GM12864 (cell line): ENCODE results near the gene LMX1A.

ENCODE experiments used
- DNase-seq: peaks from one replicate; pipeline ENCODE4 v3.0.0-alpha.2; 2011; ENCODE audit warnings: low read depth
- H3K4me3 ChIP-seq: 2 replicates; pipeline ENCODE4 v1.5.1; 2011; ENCODE audit warnings: mild to moderate bottlenecking, low read depth, low read length, control low read depth
- TF ChIP-seq, protein P1 (sequence below): IDR thresholded peaks from 2 replicates; pipeline ENCODE4 v1.5.1; 2011; ENCODE audit warnings: low read depth, mild to moderate bottlenecking, moderate library complexity, low read length, control low read depth, inconsistent platforms; ENCODE audit errors: missing control alignments

The LMX1A gene

DNA sequence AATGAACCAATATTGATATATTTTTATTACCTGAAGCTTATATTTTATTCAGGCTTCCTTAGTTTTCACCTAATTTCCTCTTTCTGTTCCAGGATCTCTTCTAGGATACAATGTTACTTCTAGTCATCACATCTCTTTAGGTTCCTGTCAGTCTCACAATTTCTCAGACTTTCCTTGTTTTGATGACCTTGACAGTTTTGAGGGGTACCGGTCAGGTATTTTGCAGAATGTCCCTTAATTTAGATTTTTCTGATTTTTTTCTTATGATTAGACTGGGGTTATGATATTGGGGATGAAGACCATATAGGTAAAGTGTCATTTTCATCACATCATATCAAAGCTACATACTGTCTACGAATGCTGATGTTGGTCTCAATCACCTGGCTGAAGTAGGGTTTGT lies 167.5 kb downstream of the LMX1A start:
- H3K4me3 ChIP-seq = no peak overlapping the region
- TF ChIP-seq, protein P1, sequence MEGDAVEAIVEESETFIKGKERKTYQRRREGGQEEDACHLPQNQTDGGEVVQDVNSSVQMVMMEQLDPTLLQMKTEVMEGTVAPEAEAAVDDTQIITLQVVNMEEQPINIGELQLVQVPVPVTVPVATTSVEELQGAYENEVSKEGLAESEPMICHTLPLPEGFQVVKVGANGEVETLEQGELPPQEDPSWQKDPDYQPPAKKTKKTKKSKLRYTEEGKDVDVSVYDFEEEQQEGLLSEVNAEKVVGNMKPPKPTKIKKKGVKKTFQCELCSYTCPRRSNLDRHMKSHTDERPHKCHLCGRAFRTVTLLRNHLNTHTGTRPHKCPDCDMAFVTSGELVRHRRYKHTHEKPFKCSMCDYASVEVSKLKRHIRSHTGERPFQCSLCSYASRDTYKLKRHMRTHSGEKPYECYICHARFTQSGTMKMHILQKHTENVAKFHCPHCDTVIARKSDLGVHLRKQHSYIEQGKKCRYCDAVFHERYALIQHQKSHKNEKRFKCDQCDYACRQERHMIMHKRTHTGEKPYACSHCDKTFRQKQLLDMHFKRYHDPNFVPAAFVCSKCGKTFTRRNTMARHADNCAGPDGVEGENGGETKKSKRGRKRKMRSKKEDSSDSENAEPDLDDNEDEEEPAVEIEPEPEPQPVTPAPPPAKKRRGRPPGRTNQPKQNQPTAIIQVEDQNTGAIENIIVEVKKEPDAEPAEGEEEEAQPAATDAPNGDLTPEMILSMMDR = no peak
- DNase-seq = no peak

DNA sequence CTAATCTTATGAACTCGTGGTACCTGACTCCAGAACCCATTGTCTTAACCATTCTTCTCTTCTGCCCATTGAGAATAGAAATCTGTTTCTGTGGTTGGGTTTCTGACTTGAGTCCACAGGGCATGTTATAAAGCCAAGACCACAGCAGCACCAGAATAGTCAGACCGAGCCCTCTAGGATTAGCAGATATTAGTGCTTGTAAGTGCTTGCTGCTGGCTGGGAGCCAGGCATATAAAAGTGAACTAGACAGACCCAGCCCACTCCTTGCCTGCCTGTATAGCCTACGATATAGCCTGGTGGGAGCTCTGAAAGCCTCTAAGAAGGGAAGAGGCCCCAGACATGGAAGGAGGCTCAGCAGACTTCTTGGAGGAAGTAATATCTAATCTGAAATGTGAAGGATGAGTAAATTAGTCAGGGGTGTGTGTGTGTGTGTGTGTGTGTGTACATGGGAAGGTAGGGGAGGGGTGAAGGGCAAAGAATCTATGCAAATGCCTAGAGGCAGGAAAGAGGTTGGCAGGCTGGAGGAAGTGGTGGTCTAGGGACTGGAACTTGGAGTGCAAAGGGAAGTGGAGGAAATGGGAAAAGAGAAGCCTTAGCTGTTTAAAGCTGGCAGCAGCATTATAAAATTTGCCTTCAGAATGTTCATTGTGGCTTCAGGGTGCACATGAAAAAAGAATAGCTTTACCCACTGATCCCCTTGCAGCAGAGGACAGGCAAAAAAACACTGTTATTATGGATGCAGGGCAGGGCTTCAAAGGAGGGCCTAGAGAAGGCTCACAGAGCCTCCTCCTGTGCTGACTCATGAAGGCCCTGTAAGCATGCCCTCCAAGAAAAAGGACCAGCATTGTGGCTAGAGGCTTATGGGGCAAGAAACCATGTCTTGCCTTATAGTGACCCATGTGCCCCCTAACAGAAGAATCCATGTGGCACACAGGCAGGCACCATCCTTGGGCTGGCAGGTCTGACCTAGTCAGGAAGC lies 169.2 kb downstream of the LMX1A start:
- no peak for DNase-seq
- TF ChIP-seq, protein P1 = no peak
- no peak overlapping the region for H3K4me3 ChIP-seq

DNA sequence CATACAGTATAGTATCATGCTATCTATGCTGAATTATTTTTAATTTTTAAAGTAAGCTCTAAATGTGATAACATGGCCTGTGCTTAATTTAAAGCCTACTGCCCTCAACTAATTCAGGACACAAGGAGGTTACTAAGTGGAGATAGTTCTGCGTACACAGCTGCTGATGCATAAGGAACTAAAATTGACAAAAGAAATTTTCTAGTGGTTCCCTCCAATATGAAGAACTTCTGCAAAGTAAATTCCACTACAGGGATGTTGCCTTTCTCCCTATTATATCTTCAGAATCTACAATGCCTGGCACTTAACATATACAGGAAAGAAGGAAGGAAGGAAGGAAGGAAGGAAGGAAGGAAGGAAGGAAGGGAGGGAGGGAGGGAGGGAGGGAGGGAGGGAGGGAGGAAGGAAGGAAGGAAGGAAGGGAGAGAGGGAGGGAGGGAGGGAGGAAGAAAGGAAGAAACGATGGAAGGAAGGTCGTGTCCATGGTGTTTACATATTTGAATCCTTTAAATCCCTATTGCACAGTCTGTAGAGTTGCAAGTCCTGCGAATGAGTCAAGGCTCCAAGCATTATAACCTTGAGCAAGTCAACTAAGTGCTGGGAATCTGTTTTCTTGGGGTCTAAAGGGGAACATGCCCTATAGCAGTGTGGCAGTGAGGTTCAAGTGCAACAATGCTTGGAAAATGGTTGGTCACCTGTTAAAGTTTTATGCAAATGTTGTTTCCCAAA lies 171.2 kb downstream of the LMX1A start:
- no peak for DNase-seq
- TF ChIP-seq, protein P1 = no peak
- no peak overlapping the region for H3K4me3 ChIP-seq

DNA sequence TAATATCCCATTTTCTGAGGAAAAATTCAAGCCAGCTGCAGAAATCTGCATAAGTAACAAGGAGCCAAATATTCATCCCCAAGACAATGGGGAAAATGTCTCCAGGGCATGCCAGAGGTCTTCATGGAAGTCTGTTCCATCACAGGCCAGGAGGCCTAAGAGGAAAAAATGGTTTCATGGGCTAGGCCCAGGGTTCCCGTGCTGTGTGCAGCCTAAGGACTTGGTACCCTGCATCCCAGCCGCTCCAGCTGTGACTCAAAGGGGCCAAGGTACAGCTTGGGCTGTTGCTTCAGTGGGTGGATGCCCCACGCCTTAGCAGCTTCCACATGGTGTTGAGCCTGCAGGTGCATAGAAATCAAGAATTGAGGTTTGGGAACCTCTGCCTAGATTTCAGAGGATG lies 173.5 kb downstream of the LMX1A start:
- TF ChIP-seq, protein P1 = no peak
- H3K4me3 ChIP-seq = no peak overlapping the region
- DNase-seq = no peak

DNA sequence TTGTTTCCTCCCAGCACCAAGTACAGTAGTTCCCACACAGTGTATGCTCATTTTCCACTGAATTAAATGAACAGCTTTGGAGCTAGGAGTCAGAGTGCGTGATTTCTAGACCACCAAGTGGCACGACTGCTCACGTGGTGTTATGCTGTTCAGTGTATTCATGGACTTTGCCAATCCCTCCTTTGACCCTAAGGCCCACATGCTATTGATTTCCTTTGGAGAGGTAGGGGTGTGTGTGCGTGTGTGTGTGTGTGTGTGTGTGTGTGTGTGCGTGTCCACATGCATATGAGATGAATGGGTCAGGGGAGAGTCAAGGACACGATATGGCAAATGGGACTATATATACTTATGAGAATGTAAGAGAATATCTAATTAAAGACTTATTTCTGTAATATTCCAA lies 177.2 kb downstream of the LMX1A start:
- DNase-seq = no peak
- H3K4me3 ChIP-seq = no peak overlapping the region
- TF ChIP-seq, protein P1 = no peak

DNA sequence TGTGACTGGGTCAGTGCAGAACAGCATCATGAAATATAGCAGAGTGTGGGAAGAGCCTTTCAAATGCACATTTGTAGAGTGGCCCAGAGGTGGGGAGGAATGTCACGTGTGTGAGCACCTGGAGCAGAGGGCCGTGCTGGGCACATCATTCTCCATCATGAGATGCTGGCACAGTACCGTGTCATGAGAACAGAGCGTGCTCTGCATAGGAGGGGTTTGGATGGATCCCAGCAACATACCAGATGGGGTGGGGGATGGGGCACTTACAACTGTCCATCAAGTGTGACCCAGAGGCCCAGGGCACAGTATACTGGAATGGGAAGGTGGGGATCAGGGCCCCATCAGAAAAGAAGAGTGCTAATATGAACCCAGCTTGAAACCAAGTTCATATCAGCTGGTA lies 182.0 kb downstream of the LMX1A start:
- H3K4me3 ChIP-seq = no peak overlapping the region
- DNase-seq = no peak
- TF ChIP-seq, protein P1 = no peak

DNA sequence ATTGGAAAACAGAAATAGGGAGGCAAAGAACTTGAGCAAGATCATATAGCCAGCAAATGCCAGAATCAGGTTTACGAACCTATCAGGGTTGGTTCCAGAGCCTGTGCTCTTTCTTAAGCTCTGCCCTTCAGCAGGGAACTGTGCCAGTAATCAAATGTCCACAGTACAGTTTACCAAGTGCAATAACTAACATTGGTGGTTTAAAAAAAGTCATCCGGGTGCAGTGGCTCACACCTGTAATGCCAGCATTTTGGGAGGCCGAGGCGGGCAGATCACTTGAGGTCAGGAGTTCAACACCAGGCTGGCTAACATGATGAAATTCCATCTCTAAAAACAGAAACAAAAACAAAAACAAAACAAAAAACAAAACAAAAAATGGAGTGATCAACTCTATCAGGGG lies 182.7 kb downstream of the LMX1A start:
- TF ChIP-seq, protein P1 = no peak
- no peak overlapping the region for H3K4me3 ChIP-seq
- DNase-seq = no peak
